Testis (tissue), 3 donors: Measurements from ENCODE around the gene AFM. TPM values are rescaled to one million over a fixed set of nuclear protein-coding genes. Genes with fewer than 3 reads are reported as not detected.

Experiments
- DNase-seq: peaks from one replicate; pipeline ENCODE4 v3.0.0-alpha.2; 2019
- H3K27ac ChIP-seq, 2 donors: fragments of 200-600 bp; sonication (generic); one replicate each; pipeline ENCODE4 v1.5.1; 2019
- H3K27me3 ChIP-seq: fragments of 200-600 bp; sonication (generic); one replicate; pipeline ENCODE4 v1.5.1; 2019
- H3K36me3 ChIP-seq: fragments of 200-600 bp; sonication (generic); one replicate; pipeline ENCODE4 v1.5.1; 2017; ENCODE audit warnings: low read depth; ENCODE audit errors: missing control alignments
- H3K4me1 ChIP-seq: fragments of 200-600 bp; sonication (generic); one replicate; pipeline ENCODE4 v1.5.1; 2019
- H3K4me3 ChIP-seq, 2 donors: fragments of 200-600 bp; sonication (generic); one replicate each; pipeline ENCODE4 v1.5.1; 2017 to 2019
- H3K9me3 ChIP-seq: fragments of 200-600 bp; sonication (generic); one replicate; pipeline ENCODE4 v1.5.1; 2017
- CTCF ChIP-seq, 3 experiments: fragments of 450-650 bp in 2 of 3; fragments of 200-600 bp in 1 of 3; sonication (generic) in 1 of 3; IDR thresholded peaks; one replicate each; pipeline ENCODE4 v1.5.1; 2016 to 2019; ENCODE audit warnings: antibody characterized with exemption in 3 of 3, mild to moderate bottlenecking in 2 of 3, moderate library complexity in 1 of 3
- POLR2A ChIP-seq: fragments of 450-650 bp; IDR thresholded peaks from one replicate; pipeline ENCODE4 v1.6.1; 2017; ENCODE audit warnings: antibody characterized with exemption, mild to moderate bottlenecking, moderate library complexity
- WGBS, 2 donors: methylation state at CpG; one replicate each; pipeline ENCODE4 v1.1.5; 2018; 5-methylcytosine and 5-hydroxymethylcytosine counted together
- intact Hi-C: fragments of 100-400 bp; cut with DNase I; formaldehyde crosslinking; loops from one replicate; pipeline ENCODE4 v1.15.1; 2023; ENCODE audit warnings: low total_unique reads
- polyA plus RNA-seq: library from polyadenylated mRNA; stranded (reverse); fragments of 350-450 nt; fragmentation: Illumina TruSeq; extraction: RNeasy Lipid Tissue Mini Kit (QIAGEN cat#74804); gene quantifications from one replicate; pipeline ENCODE4 v1.2.3, GENCODE V29; 2014; ENCODE audit warnings: low read depth, low replicate concordance; ENCODE audit not compliant: insufficient read depth
- total RNA-seq, 2 donors: library from RNA; depleted of rRNA; stranded (reverse); fragments of >200 nt; gene quantifications; one replicate each; pipeline ENCODE4 v1.2.3, GENCODE V29; 2016

Gene AFM
- total and polyA plus RNA-seq, 3 donors from 2014 or later: 0.19 to 0.20 TPM; not detected in 1

- TF ChIP-seq CTCF (IDR thresholded peaks at IDR 0.05) (no peak), POLR2A (no peak)
- H3K4me1 ChIP-seq: no peaks in the 10 kb centered on the region
- WGBS, 2 donors: 22 to 53% methylated on average over 1 of the region's 1 CpG
- H3K36me3 ChIP-seq: no peaks in the 10 kb centered on the region
- H3K9me3 ChIP-seq: no peaks in the 10 kb centered on the region
- no peak overlapping the region for H3K4me3 ChIP-seq
- no peaks in the 10 kb centered on the region for H3K27me3 ChIP-seq
- intact Hi-C loops: no loop called here
- no peak for DNase-seq
- H3K27ac ChIP-seq: no peak overlapping the region
Observed at GRCh38 chr4:73486497-73486896, 5.0 kb downstream of the AFM start.

GRCh38 chr4:73487233-73487632 lies 5.7 kb downstream of the AFM start:
- H3K27me3 ChIP-seq: no peaks in the 10 kb centered on the region
- H3K9me3 ChIP-seq: no peaks in the 10 kb centered on the region
- TF ChIP-seq POLR2A (no peak), CTCF (IDR thresholded peaks at IDR 0.05) (no peak)
- DNase-seq: no peak
- intact Hi-C loops: no loop called here
- H3K36me3 ChIP-seq: no peaks in the 10 kb centered on the region
- H3K4me1 ChIP-seq: no peaks in the 10 kb centered on the region
- H3K27ac ChIP-seq: no peak overlapping the region
- H3K4me3 ChIP-seq: no peak overlapping the region
- 90 to 92% methylated on average over 1 of the region's 1 CpG for WGBS, 2 donors

- intact Hi-C loops: no loop called here
- no peaks in the 10 kb centered on the region for H3K27me3 ChIP-seq
- H3K4me3 ChIP-seq: no peak overlapping the region
- H3K36me3 ChIP-seq: no peaks in the 10 kb centered on the region
- H3K27ac ChIP-seq: no peak overlapping the region
- no peak for DNase-seq
- H3K4me1 ChIP-seq: no peaks in the 10 kb centered on the region
- H3K9me3 ChIP-seq: no peaks in the 10 kb centered on the region
- WGBS, 2 donors: 75 to 79% methylated on average over 4 of the region's 4 CpGs
- no peak for TF ChIP-seq CTCF (IDR thresholded peaks at IDR 0.05)
- no peak for TF ChIP-seq POLR2A
Observed at GRCh38 chr4:73499996-73500765, 18.6 kb downstream of the AFM start.

GRCh38 chr4:73501664-73502265 lies 20.2 kb downstream of the AFM start:
- no peaks in the 10 kb centered on the region for H3K36me3 ChIP-seq
- no peak overlapping the region for H3K4me3 ChIP-seq
- WGBS, 2 donors: 94 to 98% methylated on average over 5 of the region's 5 CpGs
- DNase-seq: no peak
- no peaks in the 10 kb centered on the region for H3K4me1 ChIP-seq
- TF ChIP-seq POLR2A: no peak
- TF ChIP-seq CTCF (IDR thresholded peaks at IDR 0.05): no peak
- intact Hi-C loops: no loop called here
- no peaks in the 10 kb centered on the region for H3K9me3 ChIP-seq
- no peaks in the 10 kb centered on the region for H3K27me3 ChIP-seq
- no peak overlapping the region for H3K27ac ChIP-seq
